ENCODE results near the gene BRPF3.

Gene BRPF3

GRCh38 chr6:36276581-36277536 is 80.3 kb downstream of the BRPF3 start:
- DNase-seq (ENCODE audit: low spot score in 2 of 2) = no peak
- Histone ChIP-seq H3K36me3 (replicated peaks) (no peaks in the 10 kb centered on the region), H3K4me1 (peaks cover 4% of the 10 kb centered on the region; the same call in 1 of the 2 replicates), H3K4me3 (no peak overlapping the region), H3K9me3 (no peaks in the 10 kb centered on the region), H3K27me3 (ENCODE audit: low read depth) (no peaks in the 10 kb centered on the region)
- in situ Hi-C loops (cut with MboI; ENCODE audit: low sequenced_read_pairs) = no loop called here

DNA sequence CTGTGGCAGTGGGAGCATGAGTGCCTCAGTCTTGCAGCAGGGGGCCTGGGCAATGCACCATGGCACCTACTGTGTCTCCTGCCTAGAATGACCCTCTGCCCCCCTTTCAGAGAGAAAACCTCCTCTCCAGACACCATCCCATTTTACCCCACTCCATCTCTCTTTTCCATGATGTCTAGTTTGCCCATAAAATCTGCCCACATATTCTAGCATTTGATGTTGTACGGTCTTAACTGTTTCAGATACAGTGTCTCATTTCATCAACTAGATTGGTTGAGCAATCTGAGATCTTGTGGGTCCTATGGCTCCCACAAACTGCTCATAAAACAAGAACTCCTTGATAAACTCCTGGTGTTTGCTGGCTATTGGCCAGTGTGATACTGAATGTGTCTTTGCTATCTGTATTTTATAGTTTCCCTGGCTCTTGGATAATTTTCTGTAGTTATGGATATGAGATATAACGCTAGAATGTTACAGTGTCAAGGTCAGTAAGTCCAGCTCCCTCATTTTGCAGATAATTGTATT is 81.5 kb downstream of the BRPF3 start:
- no peak for DNase-seq (ENCODE audit: low spot score in 2 of 2)
- Histone ChIP-seq H3K4me1 (peaks cover 4% of the 10 kb centered on the region; the same call in 1 of the 2 replicates), H3K9me3 (no peaks in the 10 kb centered on the region), H3K4me3 (no peak overlapping the region), H3K36me3 (replicated peaks) (no peaks in the 10 kb centered on the region), H3K27me3 (ENCODE audit: low read depth) (no peaks in the 10 kb centered on the region)
- in situ Hi-C loops (cut with MboI; ENCODE audit: low sequenced_read_pairs) = no loop called here

- Histone ChIP-seq H3K27me3 (ENCODE audit: low read depth) (no peaks in the 10 kb centered on the region; the same call in 1 of the 2 replicates), H3K4me1 (peaks cover 4% of the 10 kb centered on the region; the same call in 1 of the 2 replicates), H3K9me3 (no peaks in the 10 kb centered on the region), H3K4me3 (no peak overlapping the region), H3K36me3 (replicated peaks) (no peaks in the 10 kb centered on the region)
- in situ Hi-C loops (cut with MboI; ENCODE audit: low sequenced_read_pairs) = no loop called here
- DNase-seq (ENCODE audit: low spot score in 2 of 2) = no peak
These were observed 83.9 kb downstream of the BRPF3 start for GRCh38 chr6:36280467-36280866.

DNA sequence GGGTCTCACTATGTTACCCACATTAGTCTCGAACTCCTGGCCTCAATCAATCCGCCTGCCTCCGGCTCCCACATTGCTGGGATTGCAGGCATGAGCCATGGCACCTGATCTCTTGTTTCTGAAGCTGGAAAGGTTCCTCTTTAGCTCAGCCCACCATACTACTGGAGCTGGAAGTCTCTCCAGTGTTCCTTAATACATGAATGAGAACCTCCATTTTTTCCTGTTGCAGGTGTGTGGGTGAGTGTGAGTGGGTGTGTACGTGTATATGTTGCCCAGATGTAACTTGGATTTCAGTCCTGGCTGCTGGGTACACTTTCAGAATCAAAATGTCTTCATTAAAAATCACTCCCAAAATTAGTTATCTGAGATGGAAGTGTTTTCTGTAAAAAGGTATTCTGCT is 84.4 kb downstream of the BRPF3 start:
- in situ Hi-C loops (cut with MboI; ENCODE audit: low sequenced_read_pairs) = no loop called here
- H3K27me3 ChIP-seq (ENCODE audit: low read depth) = peaks cover under 1% of the 10 kb centered on the region; the same call in 1 of the 2 replicates
- no peak for DNase-seq (ENCODE audit: low spot score in 2 of 2)
- H3K4me1 ChIP-seq = peaks cover 4% of the 10 kb centered on the region; the same call in 1 of the 2 replicates
- H3K4me3 ChIP-seq = no peak overlapping the region
- H3K9me3 ChIP-seq = no peaks in the 10 kb centered on the region
- no peaks in the 10 kb centered on the region for H3K36me3 ChIP-seq (replicated peaks)

Measured in HAP-1 (cell line).